ENCODE data around the gene BCR. TPM values are rescaled to one million over a fixed set of nuclear protein-coding genes. Genes with fewer than 3 reads are reported as not detected.

The BCR gene
- total RNA-seq, 4 donors from 2014 or later, result 38.7 to 50.0 (median 47.5) TPM

GRCh38 chr22:23193196-23193827, 13.0 kb downstream of the BCR start:
- TF ChIP-seq POLR2A (IDR thresholded peaks at IDR 0.05), result no peak
- no peak for TF ChIP-seq CTCF (IDR thresholded peaks at IDR 0.05)
- DNase-seq, result no peak
- 80 to 85% methylated on average over 4 to 5 of the region's 5 CpGs for WGBS, 2 donors
- Histone ChIP-seq H3K4me1 (peaks cover 15 to 40% (median 19%) of the 10 kb centered on the region in 3 donors), H3K27ac (peak overlapping the region in 1 of 4 donors; percentile 2), H3K27me3 (no peaks in the 10 kb centered on the region), H3K36me3 (peaks cover 0 to 10% (median 0%) of the 10 kb centered on the region in 3 donors), H3K4me3 (no peak overlapping the region), H3K9me3 (no peaks in the 10 kb centered on the region)
- intact Hi-C loops (cut with DNase I), result no loop called here

DNA sequence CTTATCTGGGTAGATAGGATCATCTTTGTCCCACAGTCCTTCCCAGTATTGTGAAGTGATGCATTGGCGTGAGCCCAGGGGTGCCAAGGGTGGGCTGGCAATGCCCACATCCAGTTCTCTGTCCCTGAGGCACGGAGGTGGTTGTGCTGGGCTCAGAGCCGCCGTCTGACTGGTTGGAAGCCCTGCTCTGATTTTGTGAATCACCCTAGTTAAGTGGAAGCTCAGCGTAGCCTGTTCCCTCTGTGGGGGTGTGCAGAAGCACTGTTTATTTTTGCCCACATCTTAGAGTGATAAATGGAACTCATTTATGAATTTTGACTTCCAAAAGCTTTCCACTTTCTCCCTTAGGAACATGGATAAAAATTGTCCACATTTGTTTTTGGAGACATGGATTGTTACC, 13.6 kb downstream of the BCR start:
- H3K4me3 ChIP-seq, result no peak overlapping the region
- DNase-seq, result no peak
- H3K27me3 ChIP-seq, result no peaks in the 10 kb centered on the region
- H3K36me3 ChIP-seq, result peaks cover 0 to 9% (median 0%) of the 10 kb centered on the region in 3 donors
- intact Hi-C loops (cut with DNase I), result no loop called here
- H3K27ac ChIP-seq, result peak overlapping the region in 1 of 4 donors; percentile 2
- TF ChIP-seq CTCF (IDR thresholded peaks at IDR 0.05) (no peak), POLR2A (IDR thresholded peaks at IDR 0.05) (no peak)
- peaks cover 15 to 44% (median 19%) of the 10 kb centered on the region in 3 donors for H3K4me1 ChIP-seq
- no peaks in the 10 kb centered on the region for H3K9me3 ChIP-seq
- whole genome bisulfite sequencing, 2 donors, result 53 to 65% methylated on average over 4 to 5 of the region's 5 CpGs

- Histone ChIP-seq H3K27me3 (no peaks in the 10 kb centered on the region), H3K27ac (no peak overlapping the region), H3K9me3 (no peaks in the 10 kb centered on the region), H3K36me3 (peaks cover 0 to 15% (median 0%) of the 10 kb centered on the region in 3 donors), H3K4me3 (no peak overlapping the region), H3K4me1 (peaks cover 15 to 61% (median 25%) of the 10 kb centered on the region in 3 donors)
- intact Hi-C loops (cut with DNase I), result no loop called here
- WGBS, 2 donors, result 87 to 92% methylated on average over 10 to 11 of the region's 11 CpGs
- TF ChIP-seq POLR2A (IDR thresholded peaks at IDR 0.05), result no peak
- TF ChIP-seq CTCF (IDR thresholded peaks at IDR 0.05), result no peak
- no peak for DNase-seq
These were observed 15.9 kb downstream of the BCR start for GRCh38 chr22:23196165-23196564.

- TF ChIP-seq CTCF (IDR thresholded peaks at IDR 0.05) (no peak), POLR2A (IDR thresholded peaks at IDR 0.05) (no peak)
- intact Hi-C loops (cut with DNase I), result no loop called here
- H3K36me3 ChIP-seq, result peaks cover 0 to 12% (median 0%) of the 10 kb centered on the region in 3 donors
- peaks cover 9 to 45% (median 16%) of the 10 kb centered on the region in 3 donors for H3K4me1 ChIP-seq
- H3K9me3 ChIP-seq, result no peaks in the 10 kb centered on the region
- DNase-seq, result no peak
- no peak overlapping the region for H3K27ac ChIP-seq
- no peaks in the 10 kb centered on the region for H3K27me3 ChIP-seq
- H3K4me3 ChIP-seq, result no peak overlapping the region
- 93 to 94% methylated on average over 8 of the region's 8 CpGs for WGBS, 2 donors
These were observed 17.5 kb downstream of the BCR start for GRCh38 chr22:23197836-23198235.

GRCh38 chr22:23199159-23199558, 18.9 kb downstream of the BCR start:
- no peak overlapping the region for H3K4me3 ChIP-seq
- TF ChIP-seq CTCF (IDR thresholded peaks at IDR 0.05), result no peak
- TF ChIP-seq POLR2A (IDR thresholded peaks at IDR 0.05), result no peak
- peaks cover 0 to 21% (median 0%) of the 10 kb centered on the region in 3 donors for H3K36me3 ChIP-seq
- H3K9me3 ChIP-seq, result no peaks in the 10 kb centered on the region
- no peaks in the 10 kb centered on the region for H3K27me3 ChIP-seq
- H3K27ac ChIP-seq, result no peak overlapping the region
- WGBS, 2 donors, result 72 to 92% methylated on average over 5 to 8 of the region's 8 CpGs
- no peak for DNase-seq
- intact Hi-C loops (cut with DNase I), result no loop called here
- H3K4me1 ChIP-seq, result peaks cover 2 to 44% (median 13%) of the 10 kb centered on the region in 3 donors
